Neural cell (in vitro differentiated cells): ENCODE results near the gene COL5A1. TPM values are rescaled to one million over a fixed set of nuclear protein-coding genes. Genes with fewer than 3 reads are reported as not detected.

ENCODE experiments used
- H2AFZ ChIP-seq: fragments of 200-600, 300-800 bp; sonication (generic), shearing (Covaris generic); 2 replicates; pipeline ENCODE4 v1.6.0; 2014; ENCODE audit warnings: low read depth, mild to moderate bottlenecking, antibody characterized with exemption, low read length, moderate library complexity
- H3F3A ChIP-seq: fragments of 200-600 bp; shearing (Covaris generic); 2 replicates; pipeline ENCODE4 v1.6.1; 2016; ENCODE audit warnings: mild to moderate bottlenecking, moderate library complexity, mixed read lengths, antibody characterized with exemption, low read length; ENCODE audit not compliant: insufficient read depth, poor library complexity, severe bottlenecking
- H3K27ac ChIP-seq: fragments of 200-600, 300-800 bp; sonication (generic), shearing (Covaris generic); 2 replicates; pipeline ENCODE4 v1.5.1; 2014; ENCODE audit warnings: mild to moderate bottlenecking, low read length, moderate library complexity
- H3K27me3 ChIP-seq: fragments of 300-800, 200-600 bp; sonication (generic), shearing (Covaris generic); 2 replicates; pipeline ENCODE4 v1.6.0; 2014; ENCODE audit warnings: mild to moderate bottlenecking, low read depth, low read length, moderate library complexity; ENCODE audit not compliant: insufficient read depth
- H3K36me3 ChIP-seq: fragments of 300-800, 200-600 bp; sonication (generic), shearing (Covaris generic); 2 replicates; pipeline ENCODE4 v1.5.1; 2014; ENCODE audit warnings: mild to moderate bottlenecking, antibody characterized with exemption, low read length, moderate library complexity; ENCODE audit not compliant: insufficient read depth
- H3K4me2 ChIP-seq: fragments of 300-800, 200-600 bp; sonication (generic), shearing (Covaris generic); 2 replicates; pipeline ENCODE4 v1.6.0; 2014; ENCODE audit warnings: mild to moderate bottlenecking, low read length
- H3K4me3 ChIP-seq: fragments of 300-800, 200-600 bp; sonication (generic), shearing (Covaris generic); 2 replicates; pipeline ENCODE4 v1.5.1; 2014; ENCODE audit warnings: mild to moderate bottlenecking, low read length, moderate library complexity
- H3K79me2 ChIP-seq: fragments of 200-600 bp; shearing (Covaris generic); replicated peaks from 2 replicates; pipeline ENCODE4 v1.6.0; 2014; ENCODE audit warnings: mild to moderate bottlenecking, low read length, moderate library complexity; ENCODE audit not compliant: insufficient read depth
- H3K9ac ChIP-seq: fragments of 300-800, 200-600 bp; sonication (generic), shearing (Covaris generic); 2 replicates; pipeline ENCODE4 v1.6.1; 2016; ENCODE audit warnings: mild to moderate bottlenecking, low read length, mixed read lengths
- H3K9me2 ChIP-seq: fragments of 200-600 bp; shearing (Covaris generic); 2 replicates; pipeline ENCODE4 v1.6.1; 2016; ENCODE audit warnings: mild to moderate bottlenecking, low read length, mixed read lengths; ENCODE audit not compliant: insufficient read depth
- H3K9me3 ChIP-seq: fragments of 200-600, 300-800 bp; sonication (generic), shearing (Covaris generic); 2 replicates; pipeline ENCODE4 v1.6.1; 2016; ENCODE audit warnings: mild to moderate bottlenecking, mixed run types, low read length, moderate library complexity, mixed read lengths
- H4K20me1 ChIP-seq: fragments of 200-600 bp; shearing (Covaris generic); 2 replicates; pipeline ENCODE4 v1.6.1; 2016; ENCODE audit warnings: mild to moderate bottlenecking, mixed run types; ENCODE audit not compliant: insufficient read depth
- CTCF ChIP-seq: fragments of 450-650 bp; IDR thresholded peaks from 2 replicates; pipeline ENCODE4 v1.5.1; 2014; ENCODE audit warnings: antibody characterized with exemption, mild to moderate bottlenecking, moderate library complexity; ENCODE audit not compliant: poor library complexity, severe bottlenecking
- EP300 ChIP-seq: fragments of 450-650 bp; conservative IDR thresholded peaks from 2 replicates; pipeline ENCODE4 v1.6.1; 2014; ENCODE audit warnings: antibody characterized with exemption, mild to moderate bottlenecking, moderate library complexity; ENCODE audit not compliant: poor library complexity, severe bottlenecking
- EZH2 ChIP-seq: fragments of 200-600, 300-800 bp; shearing (Covaris generic), sonication (generic); IDR thresholded peaks from 2 replicates; pipeline ENCODE4 v1.6.1; 2014; ENCODE audit warnings: antibody characterized with exemption, low read length, borderline replicate concordance, mild to moderate bottlenecking; ENCODE audit not compliant: insufficient read depth, poor library complexity, severe bottlenecking
- MXI1 ChIP-seq: fragments of 450-650 bp; conservative IDR thresholded peaks from 2 replicates; pipeline ENCODE4 v1.6.1; 2014; ENCODE audit warnings: antibody characterized with exemption, mild to moderate bottlenecking; ENCODE audit not compliant: poor library complexity, severe bottlenecking
- POLR2AphosphoS5 ChIP-seq: IDR thresholded peaks from 2 replicates; pipeline ENCODE4 v1.6.1; 2012
- RAD21 ChIP-seq: fragments of 450-650 bp; conservative IDR thresholded peaks from 2 replicates; pipeline ENCODE4 v1.6.1; 2014; ENCODE audit warnings: antibody characterized with exemption, mild to moderate bottlenecking, moderate library complexity
- REST ChIP-seq: IDR thresholded peaks from 2 replicates; pipeline ENCODE4 v1.6.1; 2012; ENCODE audit warnings: borderline replicate concordance
- SMC3 ChIP-seq: fragments of 450-650 bp; conservative IDR thresholded peaks from 2 replicates; pipeline ENCODE4 v1.6.1; 2014; ENCODE audit warnings: antibody characterized with exemption, mild to moderate bottlenecking, moderate library complexity; ENCODE audit not compliant: poor library complexity
- TAF1 ChIP-seq: IDR thresholded peaks from 2 replicates; pipeline ENCODE4 v1.6.1; 2012; ENCODE audit warnings: low read depth
- polyA plus RNA-seq: library from polyadenylated mRNA; depleted of rRNA; stranded (reverse); fragments of >200 nt; gene quantifications from 2 replicates; pipeline ENCODE4 v1.2.3, GENCODE V29; 2014

COL5A1 gene
- polyA plus RNA-seq, 1 donor from 2014 or later = not detected

GRCh38 chr9:134888603-134889190 is 247.1 kb downstream of the COL5A1 start:
- H4K20me1 ChIP-seq = no peaks in the 10 kb centered on the region
- no peaks in the 10 kb centered on the region for H3K27me3 ChIP-seq
- no peaks in the 10 kb centered on the region for H3K79me2 ChIP-seq
- H2AFZ ChIP-seq = no peak overlapping the region
- TF ChIP-seq EZH2 (no peak), MXI1 (no peak), REST (no peak), SMC3 (no peak), CTCF (no peak), EP300 (no peak), TAF1 (no peak), RAD21 (no peak), POLR2AphosphoS5 (no peak)
- no peaks in the 10 kb centered on the region for H3K9me2 ChIP-seq
- no peak overlapping the region for H3K4me2 ChIP-seq
- H3K9ac ChIP-seq = no peak overlapping the region
- H3K36me3 ChIP-seq = no peaks in the 10 kb centered on the region
- no peak overlapping the region for H3K4me3 ChIP-seq
- H3K27ac ChIP-seq = no peak overlapping the region
- no peaks in the 10 kb centered on the region for H3F3A ChIP-seq
- H3K9me3 ChIP-seq = no peaks in the 10 kb centered on the region

GRCh38 chr9:134889386-134890154 is 248.0 kb downstream of the COL5A1 start:
- Histone ChIP-seq H2AFZ (no peak overlapping the region), H3K9ac (no peak overlapping the region), H3F3A (no peaks in the 10 kb centered on the region), H3K4me3 (no peak overlapping the region), H3K27me3 (no peaks in the 10 kb centered on the region), H3K9me3 (no peaks in the 10 kb centered on the region), H3K27ac (no peak overlapping the region), H3K4me2 (no peak overlapping the region), H3K36me3 (no peaks in the 10 kb centered on the region), H3K9me2 (no peaks in the 10 kb centered on the region), H3K79me2 (no peaks in the 10 kb centered on the region), H4K20me1 (no peaks in the 10 kb centered on the region)
- TF ChIP-seq EP300 (no peak), MXI1 (no peak), SMC3 (no peak), CTCF (no peak), POLR2AphosphoS5 (no peak), RAD21 (no peak), TAF1 (no peak), REST (no peak), EZH2 (no peak)
